Coronary artery (tissue), 2 donors: Measurements from ENCODE around the gene MED26.

Experiments used
- DNase-seq: peaks from one replicate; pipeline ENCODE4 v3.0.0-alpha.2; 2017; ENCODE audit warnings: low spot score
- H3K27ac ChIP-seq, 2 donors: fragments of 200-600 bp; sonication (generic); one replicate each; pipeline ENCODE4 v1.5.1; 2016 to 2019
- H3K4me3 ChIP-seq: fragments of 200-600 bp; sonication (generic); 2 replicates; pipeline ENCODE4 v1.5.1; 2016; ENCODE audit warnings: mild to moderate bottlenecking, moderate library complexity
- TF ChIP-seq, protein P1 (sequence below): fragments of 200-600 bp; sonication (generic); IDR thresholded peaks from one replicate; pipeline ENCODE4 v1.5.1; 2019; ENCODE audit warnings: antibody characterized with exemption

Gene MED26

DNA sequence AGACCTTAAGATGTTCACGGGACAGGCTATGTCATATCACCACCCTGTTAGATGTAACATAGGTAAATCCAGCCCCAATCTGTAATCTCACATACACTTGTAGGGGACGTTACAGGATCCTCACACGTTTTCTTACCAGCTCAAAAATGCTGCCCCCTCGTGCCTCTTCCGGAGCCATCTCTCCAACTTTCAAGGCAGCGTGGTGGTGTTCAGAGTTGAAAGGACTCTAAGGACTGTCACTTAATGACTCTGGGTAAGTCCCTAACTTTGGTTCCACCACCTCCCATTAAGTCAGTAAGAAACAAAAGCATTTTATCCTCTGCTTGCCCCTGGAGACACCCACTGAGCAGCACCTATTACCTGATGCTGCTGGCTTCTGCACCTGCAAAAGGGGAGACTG, 4.4 kb downstream of the MED26 start:
- TF ChIP-seq, protein P1, sequence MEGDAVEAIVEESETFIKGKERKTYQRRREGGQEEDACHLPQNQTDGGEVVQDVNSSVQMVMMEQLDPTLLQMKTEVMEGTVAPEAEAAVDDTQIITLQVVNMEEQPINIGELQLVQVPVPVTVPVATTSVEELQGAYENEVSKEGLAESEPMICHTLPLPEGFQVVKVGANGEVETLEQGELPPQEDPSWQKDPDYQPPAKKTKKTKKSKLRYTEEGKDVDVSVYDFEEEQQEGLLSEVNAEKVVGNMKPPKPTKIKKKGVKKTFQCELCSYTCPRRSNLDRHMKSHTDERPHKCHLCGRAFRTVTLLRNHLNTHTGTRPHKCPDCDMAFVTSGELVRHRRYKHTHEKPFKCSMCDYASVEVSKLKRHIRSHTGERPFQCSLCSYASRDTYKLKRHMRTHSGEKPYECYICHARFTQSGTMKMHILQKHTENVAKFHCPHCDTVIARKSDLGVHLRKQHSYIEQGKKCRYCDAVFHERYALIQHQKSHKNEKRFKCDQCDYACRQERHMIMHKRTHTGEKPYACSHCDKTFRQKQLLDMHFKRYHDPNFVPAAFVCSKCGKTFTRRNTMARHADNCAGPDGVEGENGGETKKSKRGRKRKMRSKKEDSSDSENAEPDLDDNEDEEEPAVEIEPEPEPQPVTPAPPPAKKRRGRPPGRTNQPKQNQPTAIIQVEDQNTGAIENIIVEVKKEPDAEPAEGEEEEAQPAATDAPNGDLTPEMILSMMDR = no peak
- DNase-seq = no peak
- Histone ChIP-seq H3K4me3 (no peak overlapping the region), H3K27ac (no peak overlapping the region)

DNA sequence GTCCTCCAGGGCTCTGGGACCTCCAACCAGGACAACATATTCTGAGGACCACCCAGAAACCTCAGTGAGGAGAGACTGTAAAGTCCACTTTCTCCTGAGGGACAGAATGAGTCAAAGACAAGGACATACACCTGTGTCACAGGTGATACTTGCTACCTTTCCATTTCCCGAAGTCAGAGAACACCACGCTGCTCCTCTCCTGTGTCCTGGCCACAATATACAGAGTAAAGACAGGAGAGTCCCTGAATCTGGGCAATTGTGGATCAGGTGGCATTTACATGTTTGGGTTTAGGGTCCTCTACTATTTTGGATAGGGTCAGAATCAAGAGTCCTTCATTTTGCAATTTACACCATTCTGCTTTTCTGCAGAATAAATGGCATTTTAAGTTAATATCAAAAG, 4.9 kb downstream of the MED26 start:
- TF ChIP-seq, protein P1 = no peak
- Histone ChIP-seq H3K27ac (no peak overlapping the region), H3K4me3 (no peak overlapping the region)
- DNase-seq = no peak

DNA sequence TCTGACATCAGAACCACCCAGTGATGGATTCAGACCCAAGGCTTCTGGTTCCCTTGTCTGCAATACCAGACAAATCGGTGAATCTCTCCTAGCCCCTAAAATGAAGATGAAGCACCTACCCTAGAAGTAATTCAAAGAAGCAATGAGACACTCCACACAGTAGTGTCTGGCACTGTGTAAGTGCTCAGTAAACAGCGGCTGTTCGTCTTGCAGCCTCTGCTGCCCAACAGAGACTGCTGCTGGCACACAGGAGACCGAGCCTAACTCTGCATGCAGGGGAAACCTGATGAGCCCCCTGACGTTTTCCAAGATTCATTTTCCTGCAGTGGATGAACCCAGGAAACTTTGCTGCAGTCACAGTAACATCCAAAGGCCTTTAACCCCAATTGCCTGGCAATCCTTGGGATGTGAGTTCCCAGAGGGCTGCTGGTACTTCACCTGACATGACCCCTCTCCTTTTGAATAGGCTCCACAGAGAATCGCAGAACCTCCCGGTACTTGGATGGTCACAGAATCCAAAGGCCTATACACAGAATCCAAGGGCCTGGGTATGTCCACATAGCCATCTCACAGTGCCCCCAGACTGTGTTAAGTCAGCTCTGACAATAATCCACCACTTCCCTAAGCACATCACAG, 6.7 kb downstream of the MED26 start:
- Histone ChIP-seq H3K4me3 (no peak overlapping the region), H3K27ac (no peak overlapping the region)
- DNase-seq = no peak
- TF ChIP-seq, protein P1 = no peak

DNA sequence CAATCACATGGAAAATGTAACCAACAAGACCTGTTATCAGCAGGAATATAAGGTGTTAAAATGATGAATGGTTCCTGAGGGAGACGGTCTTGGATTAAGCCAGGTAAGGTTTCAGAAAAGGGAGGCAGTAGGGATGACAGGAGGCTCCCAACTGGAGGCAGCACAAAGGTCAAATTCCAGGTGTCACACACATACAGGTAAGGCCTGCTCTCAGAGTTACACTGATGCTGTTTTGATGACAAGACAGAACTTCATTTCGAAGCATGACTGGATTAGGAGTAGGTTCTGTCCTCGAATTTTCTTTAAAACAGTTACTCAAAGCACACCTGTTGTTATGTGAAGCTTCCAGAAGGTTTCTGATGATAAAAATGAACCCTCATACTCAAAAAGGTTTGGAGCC, 7.4 kb downstream of the MED26 start:
- TF ChIP-seq, protein P1 = no peak
- Histone ChIP-seq H3K4me3 (no peak overlapping the region), H3K27ac (no peak overlapping the region)
- DNase-seq = no peak

DNA sequence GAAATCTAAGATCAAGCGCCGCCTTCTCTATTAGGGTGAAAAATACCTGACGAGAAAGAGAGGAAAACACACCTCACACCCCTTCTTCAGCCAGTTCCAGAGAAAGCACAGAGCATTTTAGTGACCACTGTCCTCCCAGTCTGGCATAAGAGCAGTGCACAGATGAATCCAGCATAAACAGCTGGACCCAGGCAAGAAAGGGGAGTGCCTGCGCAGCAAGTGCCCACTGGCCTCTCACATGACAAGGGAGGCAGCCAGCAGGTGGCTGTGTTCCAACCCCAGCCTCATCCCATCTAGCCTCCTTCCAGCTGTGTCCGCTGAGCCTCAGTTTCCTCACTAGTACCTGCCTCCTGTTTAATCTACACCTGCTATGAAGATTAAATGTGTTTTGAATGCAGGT, 8.0 kb downstream of the MED26 start:
- no peak for DNase-seq
- Histone ChIP-seq H3K27ac (no peak overlapping the region), H3K4me3 (no peak overlapping the region)
- TF ChIP-seq, protein P1 = no peak

DNA sequence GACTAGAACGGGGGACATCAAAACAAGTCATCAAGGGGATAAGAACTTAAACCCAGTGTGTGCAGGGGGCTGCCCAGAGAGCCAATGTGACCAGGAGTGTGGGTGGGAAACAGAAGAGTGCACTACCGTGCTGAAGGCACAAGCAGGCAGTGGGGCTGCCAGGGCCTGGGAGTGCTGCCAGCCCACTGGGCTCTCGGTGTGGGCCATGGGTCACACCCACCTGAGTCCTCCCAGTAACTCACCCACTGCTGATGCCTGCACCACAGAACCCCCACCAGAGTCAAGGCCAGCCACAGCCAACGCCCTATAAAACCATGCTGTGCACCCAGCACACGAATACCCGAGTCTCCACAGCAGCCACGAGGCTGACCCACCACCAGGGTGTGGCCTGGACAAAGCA, 8.5 kb downstream of the MED26 start:
- TF ChIP-seq, protein P1 = no peak
- Histone ChIP-seq H3K27ac (no peak overlapping the region), H3K4me3 (no peak overlapping the region)
- no peak for DNase-seq

DNA sequence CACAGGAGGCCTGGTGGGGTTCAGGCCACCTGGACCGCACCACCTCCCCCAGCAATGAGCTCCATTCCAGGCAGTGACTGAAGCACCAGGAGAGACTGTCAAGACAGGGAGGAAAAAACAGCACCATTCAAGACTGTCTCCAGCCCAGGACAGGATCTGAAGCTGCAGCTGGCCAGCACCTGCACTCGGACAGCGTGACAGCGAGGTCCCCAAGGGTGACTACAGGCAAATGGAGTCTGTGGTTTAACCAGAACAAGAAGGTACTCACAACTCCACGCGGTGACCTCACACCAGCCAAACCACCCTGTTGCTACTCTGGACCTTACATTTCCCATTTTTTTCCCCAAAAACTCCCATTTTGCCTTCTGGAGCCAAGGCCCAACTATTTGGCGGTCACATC, 9.8 kb downstream of the MED26 start:
- Histone ChIP-seq H3K4me3 (no peak overlapping the region), H3K27ac (no peak overlapping the region)
- no peak for DNase-seq
- TF ChIP-seq, protein P1 = no peak
